Rectal smooth muscle tissue (tissue), 1 donor: ENCODE measurements around the gene GALNTL6.

Source experiments
- H3K27ac ChIP-seq: one replicate; pipeline ENCODE4 v1.7.0; 2013; ENCODE audit warnings: low read depth, low read length, inconsistent platforms
- H3K27me3 ChIP-seq: one replicate; pipeline ENCODE4 v1.7.0; 2013; ENCODE audit warnings: low read length; ENCODE audit not compliant: control insufficient read depth, insufficient read depth
- H3K36me3 ChIP-seq: one replicate; pipeline ENCODE4 v1.7.0; 2013; ENCODE audit warnings: low read length; ENCODE audit not compliant: control insufficient read depth, insufficient read depth
- H3K4me1 ChIP-seq: one replicate; pipeline ENCODE4 v1.7.0; 2013; ENCODE audit warnings: low read length; ENCODE audit not compliant: control insufficient read depth, insufficient read depth
- H3K4me3 ChIP-seq: one replicate; pipeline ENCODE4 v1.7.0; 2013; ENCODE audit warnings: low read length
- H3K9ac ChIP-seq: one replicate; pipeline ENCODE4 v1.7.0; 2013; ENCODE audit warnings: low read length

GALNTL6 gene

DNA sequence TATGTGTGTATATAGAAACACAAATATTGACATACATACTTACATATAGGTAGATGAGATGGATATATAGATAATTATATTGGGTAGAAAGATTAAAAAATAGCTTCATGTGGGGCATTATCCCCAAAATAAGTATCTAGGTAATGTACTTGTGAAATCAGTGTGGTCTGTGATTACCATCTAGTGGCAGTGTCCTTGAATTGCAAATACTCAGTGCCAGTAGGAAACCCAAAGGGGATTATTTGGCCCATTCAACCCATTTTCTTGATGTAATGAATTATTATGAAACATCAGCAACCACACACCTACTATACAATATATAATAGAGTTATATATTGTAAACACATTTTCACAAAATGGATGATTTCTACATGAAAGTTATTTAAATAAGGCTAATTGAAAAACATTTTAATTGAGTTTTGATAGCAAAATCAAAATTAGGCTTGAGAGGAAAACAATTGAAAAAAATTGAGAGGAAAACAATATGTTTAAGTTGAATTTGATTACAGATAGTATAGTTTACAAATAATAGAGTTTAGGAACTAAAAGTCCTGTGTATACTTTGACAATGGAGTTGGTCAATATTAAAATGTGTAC is 389.4 kb downstream of the GALNTL6 start:
- Histone ChIP-seq H3K27me3 (no peaks in the 10 kb centered on the region), H3K4me1 (no peaks in the 10 kb centered on the region), H3K36me3 (no peaks in the 10 kb centered on the region), H3K9ac (no peak overlapping the region), H3K27ac (no peak overlapping the region), H3K4me3 (no peak overlapping the region)

DNA sequence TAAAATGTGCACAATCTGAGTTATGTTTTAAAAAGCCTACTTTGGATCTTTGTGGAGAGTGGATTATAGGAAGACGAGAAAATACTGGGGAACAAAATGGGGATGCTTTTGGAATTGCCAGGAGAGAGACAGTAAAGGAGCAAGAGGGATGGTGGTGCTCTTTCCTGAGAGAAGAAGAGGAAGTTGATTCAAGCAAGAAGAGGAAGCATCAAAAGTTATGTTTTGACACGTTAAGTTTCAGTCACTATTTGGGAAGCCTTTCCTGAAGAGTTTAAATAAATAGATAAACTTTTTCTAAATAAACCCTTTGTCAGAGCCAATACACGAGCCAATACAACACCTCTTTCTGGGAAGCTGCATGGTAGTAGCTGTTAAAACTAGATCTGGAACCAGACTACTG is 394.1 kb downstream of the GALNTL6 start:
- no peak overlapping the region for H3K27ac ChIP-seq
- H3K27me3 ChIP-seq = no peaks in the 10 kb centered on the region
- no peaks in the 10 kb centered on the region for H3K36me3 ChIP-seq
- H3K4me3 ChIP-seq = no peak overlapping the region
- no peaks in the 10 kb centered on the region for H3K4me1 ChIP-seq
- H3K9ac ChIP-seq = no peak overlapping the region

DNA sequence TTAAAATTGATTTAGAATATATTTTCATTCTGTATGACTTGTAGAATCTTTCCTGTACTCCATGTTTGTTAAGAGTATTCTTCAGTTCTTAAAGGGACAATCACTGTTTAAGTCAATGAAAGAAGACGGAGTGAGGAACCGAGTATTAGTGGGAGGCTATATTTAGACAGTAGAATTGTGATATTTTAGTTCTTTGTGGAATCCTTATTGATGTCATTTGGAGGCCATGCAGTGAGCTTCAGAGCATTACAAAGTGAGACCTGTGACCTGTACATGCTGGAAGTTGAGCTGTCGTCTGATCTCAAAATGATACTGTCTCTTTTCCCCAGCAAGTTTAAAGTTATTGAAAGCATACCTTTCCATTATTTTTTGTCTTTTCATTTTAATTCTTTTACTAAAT is 394.7 kb downstream of the GALNTL6 start:
- Histone ChIP-seq H3K4me3 (no peak overlapping the region), H3K27me3 (no peaks in the 10 kb centered on the region), H3K36me3 (no peaks in the 10 kb centered on the region), H3K9ac (no peak overlapping the region), H3K27ac (no peak overlapping the region), H3K4me1 (no peaks in the 10 kb centered on the region)

DNA sequence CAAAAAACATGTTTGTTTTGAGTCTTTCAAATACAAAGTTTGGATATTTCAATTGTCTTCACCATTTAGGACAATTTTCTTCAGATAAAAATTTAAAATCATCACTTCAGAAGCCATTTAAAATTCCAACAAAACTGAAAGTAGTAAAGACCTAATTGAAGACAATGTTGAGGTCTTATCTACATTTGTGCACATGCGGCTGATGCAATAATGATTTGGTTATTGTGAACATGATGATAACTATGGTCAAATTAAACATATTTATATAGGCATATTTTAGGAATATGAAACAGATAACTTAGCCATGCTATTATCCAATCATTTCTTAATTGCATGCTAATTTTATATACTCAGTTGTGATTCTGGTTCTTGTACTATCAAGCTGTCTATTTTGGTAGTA is 407.5 kb downstream of the GALNTL6 start:
- Histone ChIP-seq H3K36me3 (no peaks in the 10 kb centered on the region), H3K4me1 (no peaks in the 10 kb centered on the region), H3K27ac (no peak overlapping the region), H3K27me3 (no peaks in the 10 kb centered on the region), H3K9ac (no peak overlapping the region), H3K4me3 (no peak overlapping the region)

DNA sequence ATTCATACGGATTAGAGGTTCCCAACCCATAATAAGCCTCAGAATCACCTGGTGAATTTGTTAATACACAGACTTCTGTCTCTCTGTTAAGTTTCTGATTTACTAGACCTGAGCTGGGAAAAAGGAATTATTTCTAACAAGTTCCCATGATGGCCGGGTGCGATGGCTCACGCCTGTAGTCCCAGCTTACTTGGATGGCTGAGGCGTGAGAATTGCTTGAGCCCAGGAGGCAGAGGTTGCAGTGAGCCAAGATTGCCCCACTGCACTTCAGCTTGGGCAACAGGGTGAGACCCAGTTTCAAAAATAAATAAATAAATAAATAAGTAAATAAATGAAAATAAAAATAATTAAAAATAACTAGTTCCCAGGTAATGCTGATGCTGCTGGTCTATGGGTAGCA is 412.3 kb downstream of the GALNTL6 start:
- no peak overlapping the region for H3K27ac ChIP-seq
- no peak overlapping the region for H3K9ac ChIP-seq

DNA sequence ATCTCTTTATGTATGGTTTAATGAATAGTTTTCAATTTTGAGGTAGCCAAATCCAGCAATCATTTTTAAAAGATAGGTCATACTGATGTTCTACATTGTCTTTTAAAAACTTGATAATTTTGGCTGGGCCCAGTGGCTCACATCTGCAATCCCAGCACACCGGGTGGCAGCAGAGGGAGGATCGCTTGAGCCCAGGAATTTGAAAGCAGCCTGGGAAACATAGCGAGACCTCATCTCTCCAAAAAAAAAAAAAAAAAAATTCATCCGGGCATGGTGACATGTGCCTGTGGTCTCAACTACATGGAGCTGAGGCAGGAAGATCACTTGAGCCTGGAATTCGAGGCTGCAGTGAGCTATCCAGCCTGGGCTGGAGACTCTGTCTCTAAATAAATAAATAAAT is 419.8 kb downstream of the GALNTL6 start:
- H3K9ac ChIP-seq = no peak overlapping the region

More for the DNA sequence above, 412.3 kb downstream of the GALNTL6 start:
- Histone ChIP-seq H3K27me3 (no peaks in the 10 kb centered on the region), H3K36me3 (no peaks in the 10 kb centered on the region), H3K4me3 (no peak overlapping the region), H3K4me1 (no peaks in the 10 kb centered on the region)

DNA sequence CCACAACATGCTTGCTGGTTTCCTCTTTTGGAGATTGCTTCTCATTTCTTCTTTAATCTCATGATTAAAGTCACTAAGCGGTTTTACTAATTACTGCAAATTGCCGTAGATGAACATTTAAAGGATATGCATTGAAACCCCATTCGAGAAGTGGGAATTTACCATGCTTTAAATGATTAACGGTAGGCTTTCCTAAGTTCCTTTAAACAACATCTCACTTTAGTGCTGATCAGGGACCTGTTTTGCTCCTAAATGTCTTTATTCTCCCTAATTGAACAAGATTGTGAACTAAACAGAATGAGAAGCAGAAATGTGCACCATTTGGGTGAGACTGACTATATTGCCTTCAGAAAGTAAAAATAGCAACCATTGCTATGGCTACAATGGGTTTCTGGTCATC is 430.3 kb downstream of the GALNTL6 start:
- no peak overlapping the region for H3K4me3 ChIP-seq
- no peaks in the 10 kb centered on the region for H3K27me3 ChIP-seq
- H3K9ac ChIP-seq = no peak overlapping the region
- no peak overlapping the region for H3K27ac ChIP-seq
- H3K4me1 ChIP-seq = no peaks in the 10 kb centered on the region
- H3K36me3 ChIP-seq = no peaks in the 10 kb centered on the region

More for the DNA sequence above, 419.8 kb downstream of the GALNTL6 start:
- Histone ChIP-seq H3K4me3 (no peak overlapping the region), H3K36me3 (no peaks in the 10 kb centered on the region), H3K4me1 (no peaks in the 10 kb centered on the region), H3K27ac (no peak overlapping the region), H3K27me3 (no peaks in the 10 kb centered on the region)

DNA sequence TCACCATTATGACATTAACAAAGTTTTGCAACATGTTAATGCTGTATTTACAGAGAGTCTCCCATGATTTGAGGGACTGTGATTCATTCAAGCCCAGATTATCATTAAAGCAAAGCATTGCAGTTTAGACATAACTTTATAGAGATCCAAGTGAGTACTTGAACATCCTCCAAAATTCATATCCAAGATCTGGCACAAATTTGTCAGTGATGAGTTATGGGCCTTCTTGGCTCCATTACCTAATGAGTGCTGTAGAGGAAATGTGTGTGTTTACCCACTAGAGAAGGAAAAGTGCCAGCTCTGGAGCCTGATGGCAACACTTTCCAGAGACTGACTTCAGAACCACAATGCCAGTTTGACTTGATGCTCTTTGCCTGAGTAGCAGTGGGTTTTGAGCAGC is 432.3 kb downstream of the GALNTL6 start:
- Histone ChIP-seq H3K27ac (no peak overlapping the region), H3K36me3 (no peaks in the 10 kb centered on the region), H3K4me3 (no peak overlapping the region), H3K9ac (no peak overlapping the region), H3K27me3 (no peaks in the 10 kb centered on the region), H3K4me1 (no peaks in the 10 kb centered on the region)

DNA sequence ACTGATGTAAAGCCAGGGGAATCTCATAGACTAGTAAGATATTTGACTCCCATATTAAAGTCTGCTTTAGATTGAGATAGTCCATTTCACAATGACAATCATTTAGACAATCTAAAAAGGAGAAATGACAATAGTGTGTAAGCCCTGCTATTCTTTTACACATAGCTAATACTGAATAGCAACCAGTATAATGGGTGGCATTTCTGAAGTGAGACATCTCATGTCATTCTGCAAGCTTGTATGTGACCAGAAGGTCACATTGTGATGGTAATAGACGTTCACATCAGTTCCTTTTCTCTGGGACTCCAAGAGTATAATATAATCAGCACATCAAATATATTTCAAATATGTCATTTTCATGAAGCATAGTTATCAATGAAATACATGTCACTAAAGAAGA is 440.2 kb downstream of the GALNTL6 start:
- H3K27ac ChIP-seq = no peak overlapping the region
- no peaks in the 10 kb centered on the region for H3K4me1 ChIP-seq
- no peak overlapping the region for H3K9ac ChIP-seq
- no peaks in the 10 kb centered on the region for H3K27me3 ChIP-seq
- no peaks in the 10 kb centered on the region for H3K36me3 ChIP-seq
- no peak overlapping the region for H3K4me3 ChIP-seq

DNA sequence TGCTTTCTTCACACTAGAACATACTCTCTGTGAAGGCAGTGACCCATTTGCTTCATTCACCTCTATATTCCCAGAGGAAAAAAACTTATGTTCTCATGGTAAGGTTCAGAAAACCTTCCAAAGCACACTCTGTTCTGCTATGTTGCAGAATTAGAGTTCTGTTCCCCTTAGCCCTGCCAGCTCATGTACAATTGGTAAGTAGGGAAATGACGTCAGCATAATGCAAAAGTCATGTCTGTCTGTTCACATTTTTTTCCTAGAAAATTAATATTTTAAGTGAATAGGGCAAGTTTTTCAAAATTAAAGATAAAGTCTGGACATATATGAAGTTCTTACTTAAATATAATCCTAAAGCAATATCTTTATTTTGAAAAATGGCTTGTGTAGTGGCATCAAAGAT is 443.6 kb downstream of the GALNTL6 start:
- Histone ChIP-seq H3K36me3 (no peaks in the 10 kb centered on the region), H3K27me3 (no peaks in the 10 kb centered on the region), H3K4me1 (no peaks in the 10 kb centered on the region), H3K9ac (no peak overlapping the region), H3K4me3 (no peak overlapping the region), H3K27ac (no peak overlapping the region)

DNA sequence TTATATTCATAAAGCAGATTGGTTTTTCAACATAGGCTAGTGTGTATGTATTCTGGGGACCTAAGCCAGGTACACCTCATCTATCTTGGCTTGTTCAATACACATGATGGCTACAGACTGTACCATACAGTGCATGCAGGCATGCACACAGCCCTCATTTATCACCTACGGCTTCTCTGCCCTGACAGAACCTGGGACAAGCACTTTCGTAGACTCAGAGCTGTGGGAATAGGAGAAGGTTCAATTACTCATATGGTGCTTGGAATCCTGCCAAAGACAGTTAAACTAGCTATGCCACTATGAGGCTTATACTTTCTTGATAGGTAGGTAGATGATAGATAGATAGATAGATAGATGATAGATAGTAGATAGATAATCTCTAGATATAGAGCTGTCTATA is 457.2 kb downstream of the GALNTL6 start:
- Histone ChIP-seq H3K27me3 (no peaks in the 10 kb centered on the region), H3K9ac (no peak overlapping the region), H3K36me3 (no peaks in the 10 kb centered on the region), H3K4me3 (no peak overlapping the region), H3K4me1 (no peaks in the 10 kb centered on the region), H3K27ac (no peak overlapping the region)

DNA sequence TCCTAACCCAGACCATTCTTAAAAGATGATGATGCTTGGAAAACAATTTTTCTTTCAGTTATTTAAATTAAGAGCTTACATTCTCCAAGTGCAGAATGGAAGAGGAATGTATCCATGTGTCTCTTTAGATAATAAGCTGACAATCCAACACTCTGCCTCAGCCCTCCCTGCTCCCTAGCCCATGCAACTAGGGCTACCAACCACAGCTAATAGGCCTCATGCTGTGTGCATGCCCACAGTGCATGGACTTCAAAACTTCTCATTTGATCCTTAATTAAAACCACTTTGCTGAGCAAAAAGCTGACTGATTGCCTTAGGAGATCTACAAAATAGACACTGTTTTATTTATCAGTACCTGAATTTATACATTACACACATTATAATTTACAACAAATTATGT is 473.9 kb downstream of the GALNTL6 start:
- Histone ChIP-seq H3K27me3 (no peaks in the 10 kb centered on the region), H3K4me3 (no peak overlapping the region), H3K4me1 (no peaks in the 10 kb centered on the region), H3K9ac (no peak overlapping the region), H3K27ac (no peak overlapping the region), H3K36me3 (no peaks in the 10 kb centered on the region)

DNA sequence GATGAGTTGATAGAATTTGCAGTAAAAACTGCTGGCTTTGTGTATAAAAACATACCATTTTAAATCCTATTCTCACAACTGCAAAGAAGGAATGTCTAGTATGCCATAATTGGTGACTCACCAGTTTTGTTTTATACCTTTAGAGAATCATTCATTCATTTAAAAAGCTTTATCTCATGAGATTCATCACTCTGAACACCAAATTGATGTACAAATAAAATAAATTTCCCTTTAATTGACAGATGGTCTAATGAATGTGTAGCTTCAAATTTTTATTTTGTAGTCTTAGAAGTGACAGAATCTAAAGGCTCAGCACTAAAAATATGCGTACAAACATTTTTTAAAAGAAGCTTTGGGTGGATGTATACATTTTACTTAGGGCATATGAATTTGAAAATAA is 492.5 kb downstream of the GALNTL6 start:
- Histone ChIP-seq H3K36me3 (no peaks in the 10 kb centered on the region), H3K27me3 (no peaks in the 10 kb centered on the region), H3K9ac (no peak overlapping the region), H3K4me3 (no peak overlapping the region), H3K4me1 (no peaks in the 10 kb centered on the region), H3K27ac (no peak overlapping the region)
